Endothelial cell of umbilical vein (primary cell): Measurements from ENCODE around the gene IL36B. TPM values are rescaled to one million over a fixed set of nuclear protein-coding genes. Genes with fewer than 3 reads are reported as not detected.

ENCODE experiments used
- BruUV-seq: library from RNA; stranded (reverse); fragments of 400-500 nt; replicated peaks from 2 replicates; lab custom pipeline; 2021; lab: Mats Ljungman, UMichigan
- CTCF ChIA-PET: fragments of 300-600, 350-600 bp; sonication (Branson Sonifier 250); formaldehyde crosslinking; loops from one replicate; lab custom pipeline; 2021; ENCODE audit warnings: antibody characterized with exemption, inconsistent platforms; lab: Charles Lee
- POLR2A ChIA-PET: fragments of 300-600, 350-600 bp; sonication (Branson Sonifier 250); formaldehyde crosslinking; loops from one replicate; lab custom pipeline; 2021; ENCODE audit warnings: antibody characterized with exemption, inconsistent platforms; lab: Charles Lee
- DNase-seq: peaks from one replicate; pipeline ENCODE4 v3.0.0-alpha.2; 2011; ENCODE audit warnings: low read depth, low spot score
- FAIRE-seq: peaks from 2 replicates; lab custom pipeline; 2011; peaks lifted over from hg19 to GRCh38; lab: Jason Lieb, UNC
- H2AFZ ChIP-seq: 2 replicates; pipeline ENCODE4 v1.6.0; 2012; ENCODE audit warnings: low read depth, low read length, control low read depth, inconsistent platforms
- H3K27ac ChIP-seq: 2 replicates; pipeline ENCODE4 v1.5.1; 2011; ENCODE audit warnings: low read depth, mild to moderate bottlenecking, control low read depth, low read length, moderate library complexity; ENCODE audit not compliant: insufficient read depth
- H3K27me3 ChIP-seq, 2 experiments: 2 replicates each; pipeline versions ENCODE4 v1.6.0 to v1.6.1; 2011; ENCODE audit warnings: low read length in 2 of 2, mixed read lengths in 1 of 2; ENCODE audit not compliant: control insufficient read depth in 2 of 2, insufficient read depth in 2 of 2
- H3K36me3 ChIP-seq, 2 experiments: 2 replicates in 1 of 2; 3 replicates in 1 of 2; pipeline ENCODE4 v1.5.1; 2011; ENCODE audit warnings: low read length in 2 of 2, mild to moderate bottlenecking in 1 of 2, moderate library complexity in 1 of 2; ENCODE audit not compliant: control insufficient read depth in 2 of 2, insufficient read depth in 2 of 2; ENCODE audit errors: extremely low read depth in 1 of 2
- H3K4me1 ChIP-seq: 3 replicates; pipeline ENCODE4 v1.5.1; 2011; ENCODE audit warnings: mild to moderate bottlenecking, low read length; ENCODE audit not compliant: control insufficient read depth, insufficient read depth; ENCODE audit errors: extremely low read depth
- H3K4me2 ChIP-seq: 2 replicates; pipeline ENCODE4 v1.6.1; 2011; ENCODE audit warnings: low read length, control low read depth, mixed read lengths; ENCODE audit not compliant: insufficient read depth
- H3K4me3 ChIP-seq, 3 experiments: fragments of 200-600 bp in 1 of 3; sonication (generic), shearing (Covaris generic) in 1 of 3; replicated peaks in 1 of 3; 2 replicates each; pipeline ENCODE4 v1.5.1; 2011 to 2016; ENCODE audit warnings: control low read depth in 3 of 3, low read length in 3 of 3, mild to moderate bottlenecking in 2 of 3, inconsistent platforms in 1 of 3, low read depth in 1 of 3, moderate library complexity in 1 of 3; ENCODE audit not compliant: insufficient read depth in 1 of 3
- H3K79me2 ChIP-seq: 2 replicates; pipeline ENCODE4 v1.6.0; 2012; ENCODE audit warnings: low read length, inconsistent platforms; ENCODE audit not compliant: control insufficient read depth, insufficient read depth
- H3K9ac ChIP-seq: replicated peaks from 2 replicates; pipeline ENCODE3; 2011; ENCODE audit warnings: low read length, control low read depth; ENCODE audit not compliant: insufficient read depth; ENCODE audit errors: extremely low read depth
- H3K9me1 ChIP-seq: replicated peaks from 3 replicates; pipeline ENCODE4 v1.6.0; 2011; ENCODE audit warnings: mild to moderate bottlenecking, low read length; ENCODE audit not compliant: control insufficient read depth, insufficient read depth; ENCODE audit errors: extremely low read depth
- H3K9me3 ChIP-seq: replicated peaks from 2 replicates; pipeline ENCODE4 v1.5.1; 2012; ENCODE audit warnings: low read length, inconsistent platforms; ENCODE audit not compliant: control insufficient read depth, insufficient read depth
- H4K20me1 ChIP-seq: replicated peaks from 2 replicates; pipeline ENCODE3; 2011; ENCODE audit warnings: mild to moderate bottlenecking, low read length; ENCODE audit not compliant: control insufficient read depth, insufficient read depth; ENCODE audit errors: extremely low read depth
- CTCF ChIP-seq, 2 donors: IDR thresholded peaks; 1 replicate in 1 of 2; 2 replicates in 1 of 2; pipeline ENCODE4 v1.5.1; 2011; ENCODE audit warnings: low read length in 2 of 2, mild to moderate bottlenecking in 2 of 2, moderate library complexity in 2 of 2, control low read depth in 1 of 2, inconsistent platforms in 1 of 2, low read depth in 1 of 2; ENCODE audit not compliant: insufficient read depth in 1 of 2; ENCODE audit errors: extremely low read depth in 1 of 2
- EZH2 ChIP-seq: IDR thresholded peaks from 2 replicates; pipeline ENCODE4 v1.6.1; 2012; ENCODE audit warnings: borderline replicate concordance, low read depth, mild to moderate bottlenecking, moderate library complexity, low read length, inconsistent platforms; ENCODE audit not compliant: severe bottlenecking
- FOS ChIP-seq: IDR thresholded peaks from 2 replicates; pipeline ENCODE4 v1.6.1; 2011; ENCODE audit warnings: mild to moderate bottlenecking, low read length, moderate library complexity, borderline replicate concordance; ENCODE audit not compliant: insufficient read depth
- GATA2 ChIP-seq: IDR thresholded peaks from 2 replicates; pipeline ENCODE4 v1.7.0; 2011; ENCODE audit warnings: low read depth, mild to moderate bottlenecking, moderate library complexity, mixed read lengths, low read length; ENCODE audit not compliant: insufficient read length, insufficient read depth
- JUN ChIP-seq: IDR thresholded peaks from 2 replicates; pipeline ENCODE4 v1.6.1; 2011; ENCODE audit warnings: borderline replicate concordance, low read depth; ENCODE audit not compliant: insufficient read length, insufficient read depth
- MAX ChIP-seq: IDR thresholded peaks from 2 replicates; pipeline ENCODE4 v1.6.1; 2011; ENCODE audit not compliant: insufficient read depth, insufficient read length
- MYC ChIP-seq: IDR thresholded peaks from one replicate; pipeline ENCODE4 v1.6.1; 2011; ENCODE audit warnings: mild to moderate bottlenecking, low read depth, low read length
- POLR2A ChIP-seq: IDR thresholded peaks from 2 replicates; pipeline ENCODE4 v1.6.1; 2012; ENCODE audit warnings: low read depth, mild to moderate bottlenecking, control low read depth, low read length
- POLR2AphosphoS5 ChIP-seq: IDR thresholded peaks from 2 replicates; pipeline ENCODE4 v1.6.1; 2012; ENCODE audit warnings: low read depth, mild to moderate bottlenecking, control low read depth, low read length, moderate library complexity; ENCODE audit not compliant: insufficient read depth
- dilution Hi-C: fragments of 300-500 bp; cut with MboI; formaldehyde crosslinking; loops from one replicate; pipeline ENCODE4 v1.15.0; 2019; ENCODE audit warnings: low sequenced_read_pairs; ENCODE audit not compliant: extremely low pct_ligation_motif_present
- intact Hi-C: fragments of 100-400 bp; cut with micrococcal nuclease; formaldehyde crosslinking; loops from one replicate; pipeline ENCODE4 v1.10.0; 2022
- polyA plus RNA-seq, 4 experiments: library from polyadenylated mRNA; depleted of rRNA in 3 of 4; stranded (reverse) in 3 of 4; unstranded in 1 of 4; fragments of >200 nt; gene quantifications; 2 replicates each; pipeline versions ENCODE4 v1.2.1 to v1.2.3, GENCODE V29; 2011 to 2012; ENCODE audit warnings: missing spikeins in 1 of 4
- total RNA-seq: library from RNA; stranded (reverse); gene quantifications from 2 replicates; pipeline ENCODE4 v1.2.3, GENCODE V29; 2021

IL36B gene
- total and polyA plus RNA-seq, 2 donors (not counting 3 experiments of a cell fraction or from before 2014, with no cell fraction given), result not detected

GRCh38 chr2:113057117-113057516, 4.5 kb upstream of the IL36B start:
- Histone ChIP-seq H3K9me3 (no peaks in the 10 kb centered on the region), H3K4me2 (no peak overlapping the region), H3K4me1 (no peaks in the 10 kb centered on the region), H3K36me3 (no peaks in the 10 kb centered on the region), H4K20me1 (no peaks in the 10 kb centered on the region), H3K9me1 (no peaks in the 10 kb centered on the region), H3K27me3 (no peaks in the 10 kb centered on the region), H3K27ac (no peak overlapping the region), H3K79me2 (no peaks in the 10 kb centered on the region), H2AFZ (no peak overlapping the region), H3K4me3 (no peak overlapping the region), H3K9ac (no peak overlapping the region)
- POLR2A ChIA-PET, result no interaction called here
- CTCF ChIA-PET, result no interaction called here
- TF ChIP-seq CTCF (IDR thresholded peaks at IDR 0.05; ENCODE audit: extremely low read depth in 1 of 2, insufficient read depth in 1 of 2, low read depth in 1 of 2, low read length in 2 of 2) (no peak), GATA2 (no peak), POLR2AphosphoS5 (no peak), EZH2 (no peak), POLR2A (no peak), MYC (no peak), JUN (no peak), MAX (no peak), FOS (no peak)
- DNase-seq, result no peak
- FAIRE-seq, result no peak
- dilution Hi-C loops, result no loop called here
- intact Hi-C loops, result no loop called here
- BruUV-seq, result no TSS peak
